HT1080 (cell line): ENCODE results near the gene CCDC88B. TPM values are rescaled to one million over a fixed set of nuclear protein-coding genes. Genes with fewer than 3 reads are reported as not detected.

ENCODE experiments used
- DNase-seq: peaks from one replicate; pipeline ENCODE4 v3.0.0-alpha.2; 2015; ENCODE audit warnings: low read depth
- total RNA-seq: library from RNA; depleted of rRNA; stranded (reverse); fragments of >200 nt; shearing (Covaris generic); gene quantifications from 2 replicates; pipeline ENCODE4 v1.2.3, GENCODE V29; 2014

CCDC88B gene
- total RNA-seq, 1 experiment from 2014 or later, result 4.9 TPM

DNA sequence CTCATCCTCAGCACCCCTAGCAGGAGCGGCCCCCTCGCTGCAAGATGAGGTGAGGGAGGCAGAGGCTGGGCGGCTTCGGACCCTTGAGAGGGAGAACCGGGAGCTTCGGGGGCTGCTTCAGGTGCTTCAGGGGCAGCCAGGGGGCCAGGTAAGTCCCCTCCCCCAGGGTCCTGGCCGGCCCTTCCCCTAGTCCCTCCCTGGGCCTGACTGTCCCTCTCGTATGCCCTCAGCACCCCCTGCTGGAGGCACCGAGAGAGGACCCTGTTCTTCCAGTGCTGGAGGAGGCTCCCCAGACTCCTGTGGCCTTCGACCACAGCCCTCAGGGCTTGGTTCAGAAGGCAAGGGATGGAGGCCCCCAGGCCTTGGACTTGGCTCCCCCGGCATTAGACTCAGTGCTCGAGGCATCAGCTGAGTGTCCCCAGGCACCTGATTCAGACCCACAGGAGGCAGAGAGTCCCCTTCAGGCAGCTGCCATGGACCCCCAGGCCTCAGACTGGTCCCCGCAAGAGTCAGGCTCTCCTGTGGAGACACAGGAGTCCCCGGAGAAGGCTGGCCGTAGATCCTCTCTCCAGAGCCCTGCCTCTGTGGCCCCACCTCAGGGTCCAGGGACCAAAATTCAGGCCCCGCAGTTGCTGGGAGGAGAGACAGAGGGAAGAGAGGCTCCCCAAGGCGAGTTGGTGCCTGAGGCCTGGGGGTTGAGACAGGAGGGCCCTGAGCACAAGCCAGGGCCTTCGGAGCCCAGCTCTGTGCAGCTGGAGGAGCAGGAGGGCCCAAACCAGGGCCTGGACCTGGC is 4.0 kb downstream of the CCDC88B start:
- DNase-seq, result peak; percentile 27

DNA sequence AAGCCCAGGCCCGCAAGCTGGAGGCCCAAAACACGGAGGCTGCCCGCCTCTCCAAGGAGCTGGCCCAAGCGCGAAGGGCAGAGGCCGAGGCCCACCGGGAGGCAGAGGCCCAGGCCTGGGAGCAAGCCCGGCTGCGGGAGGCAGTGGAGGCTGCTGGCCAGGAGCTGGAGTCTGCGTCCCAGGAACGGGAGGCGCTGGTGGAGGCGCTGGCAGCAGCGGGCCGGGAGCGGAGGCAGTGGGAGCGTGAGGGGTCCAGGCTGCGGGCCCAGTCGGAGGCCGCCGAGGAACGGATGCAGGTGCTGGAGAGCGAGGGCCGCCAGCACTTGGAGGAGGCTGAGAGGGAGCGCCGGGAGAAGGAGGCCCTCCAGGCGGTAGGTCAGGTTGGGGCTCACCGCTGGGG is 4.8 kb downstream of the CCDC88B start:
- no peak for DNase-seq

DNA sequence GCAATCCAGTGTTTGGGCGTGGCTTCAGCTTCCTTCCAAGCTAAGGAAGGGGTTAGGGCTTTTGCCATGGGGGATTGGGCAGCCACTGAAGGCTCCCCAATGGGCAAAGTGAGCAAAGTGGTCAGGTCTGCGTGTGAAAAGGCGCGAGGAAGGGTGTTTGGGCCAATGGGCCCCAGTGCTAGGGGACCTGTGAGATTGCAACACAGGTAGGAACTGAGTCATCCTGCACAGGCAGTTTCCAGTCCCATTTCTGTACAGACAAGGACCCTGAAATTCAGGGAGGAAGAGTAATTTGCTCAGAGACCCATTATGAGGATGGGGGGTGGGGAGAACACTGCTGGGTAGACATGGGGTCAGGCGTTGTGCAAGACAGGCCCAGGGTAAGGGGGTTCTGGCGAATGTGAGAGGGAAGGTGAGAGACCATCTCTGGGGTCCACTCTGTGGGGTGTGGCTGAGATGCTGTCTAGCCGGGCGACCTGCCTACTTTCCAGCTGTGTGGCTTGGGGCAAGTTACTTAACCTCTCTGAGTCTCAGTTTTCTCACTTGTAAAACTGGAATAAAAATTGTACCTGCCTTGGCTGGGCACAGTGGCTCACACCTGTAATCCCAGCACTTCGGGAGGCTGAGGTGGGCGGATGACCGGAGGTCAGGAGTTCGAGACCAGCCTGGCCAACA is 7.3 kb downstream of the CCDC88B start:
- DNase-seq, result peak; percentile 35

DNA sequence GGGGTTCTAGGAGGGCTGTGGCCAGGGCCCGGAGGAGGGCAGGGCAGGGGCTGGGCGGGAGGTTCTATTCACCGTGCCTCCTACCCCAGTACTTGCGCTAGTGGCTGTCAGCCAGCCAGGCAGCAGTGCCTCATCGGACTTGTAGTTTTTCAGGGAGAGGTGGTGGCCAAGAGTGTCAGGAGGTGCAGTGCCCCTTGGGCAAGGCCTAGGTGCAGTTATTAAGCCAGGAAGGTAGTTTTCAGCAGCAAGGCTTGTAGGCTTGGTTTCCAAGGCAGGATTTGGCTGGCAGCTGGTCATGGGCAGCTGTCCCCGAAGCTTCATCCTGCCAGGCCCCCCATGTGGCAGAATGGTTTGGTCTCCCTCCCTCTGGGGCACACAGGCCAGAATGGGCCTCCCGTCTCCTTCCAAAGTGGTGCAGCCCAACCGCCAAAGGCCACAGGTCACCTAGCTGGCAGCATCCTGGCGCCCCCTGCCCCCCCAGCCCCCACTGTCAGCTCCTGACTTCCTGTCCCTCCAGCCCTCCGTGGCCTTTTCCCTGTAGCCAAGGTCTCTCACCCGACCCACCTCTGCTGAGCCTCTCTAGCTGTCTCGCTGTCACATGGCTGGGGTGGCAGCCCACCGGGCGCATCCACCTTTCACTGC is 8.5 kb downstream of the CCDC88B start:
- DNase-seq, result no peak

DNA sequence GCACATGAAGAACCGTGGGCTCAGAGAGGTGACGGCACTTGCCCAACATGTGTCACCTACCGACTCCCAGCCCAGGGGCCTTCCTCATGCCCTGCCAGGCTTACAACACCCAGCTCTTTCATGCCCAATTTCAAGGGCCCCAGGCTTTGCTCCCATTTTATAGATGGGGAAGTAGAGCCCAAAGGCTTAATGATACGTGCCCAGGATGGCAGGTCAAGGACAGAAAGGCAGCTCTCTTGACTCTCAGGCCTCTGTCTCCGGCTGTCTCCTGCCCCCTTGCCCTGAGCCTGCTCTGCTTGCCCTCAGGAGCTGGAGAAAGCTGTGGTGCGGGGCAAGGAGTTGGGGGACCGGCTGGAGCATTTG is 9.0 kb downstream of the CCDC88B start:
- no peak for DNase-seq

DNA sequence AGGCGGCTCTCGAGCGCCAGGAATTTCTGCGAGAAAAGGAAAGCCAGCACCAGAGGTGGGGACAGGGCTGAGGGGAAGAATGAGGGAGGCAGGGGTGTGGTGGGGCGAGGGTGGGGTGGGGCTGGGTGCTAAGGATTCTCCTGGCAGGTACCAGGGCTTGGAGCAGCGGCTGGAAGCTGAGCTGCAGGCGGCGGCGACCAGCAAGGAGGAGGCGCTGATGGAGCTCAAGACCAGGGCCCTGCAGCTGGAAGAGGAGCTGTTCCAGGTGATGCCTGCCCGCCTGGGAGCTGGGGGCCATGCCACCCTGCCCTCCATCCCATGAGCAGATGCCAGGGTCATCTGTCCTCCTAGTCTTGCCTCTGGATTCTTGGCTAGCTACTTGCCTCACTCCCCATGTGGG is 9.4 kb downstream of the CCDC88B start:
- no peak for DNase-seq

DNA sequence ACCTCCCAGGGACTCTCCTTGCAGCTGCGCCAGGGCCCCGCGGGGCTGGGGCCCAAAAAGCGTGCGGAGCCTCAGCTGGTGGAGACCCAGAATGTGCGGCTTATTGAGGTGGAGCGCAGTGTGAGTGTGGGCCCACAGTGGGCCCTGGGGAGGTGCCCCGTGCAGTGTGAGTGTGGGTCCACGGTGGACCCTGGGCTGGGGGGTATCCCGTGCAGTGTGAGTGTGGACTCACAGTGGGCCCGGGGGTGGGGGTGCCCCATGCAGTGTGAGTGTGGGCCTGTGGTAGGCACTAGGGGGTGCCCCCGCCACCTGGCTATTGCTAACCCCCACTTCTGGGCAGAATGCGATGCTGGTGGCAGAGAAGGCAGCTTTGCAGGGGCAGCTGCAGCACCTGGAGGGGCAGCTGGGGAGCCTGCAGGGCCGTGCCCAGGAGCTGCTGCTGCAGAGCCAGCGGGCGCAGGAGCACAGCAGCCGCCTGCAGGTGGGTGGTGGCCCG is 11.2 kb downstream of the CCDC88B start:
- no peak for DNase-seq

DNA sequence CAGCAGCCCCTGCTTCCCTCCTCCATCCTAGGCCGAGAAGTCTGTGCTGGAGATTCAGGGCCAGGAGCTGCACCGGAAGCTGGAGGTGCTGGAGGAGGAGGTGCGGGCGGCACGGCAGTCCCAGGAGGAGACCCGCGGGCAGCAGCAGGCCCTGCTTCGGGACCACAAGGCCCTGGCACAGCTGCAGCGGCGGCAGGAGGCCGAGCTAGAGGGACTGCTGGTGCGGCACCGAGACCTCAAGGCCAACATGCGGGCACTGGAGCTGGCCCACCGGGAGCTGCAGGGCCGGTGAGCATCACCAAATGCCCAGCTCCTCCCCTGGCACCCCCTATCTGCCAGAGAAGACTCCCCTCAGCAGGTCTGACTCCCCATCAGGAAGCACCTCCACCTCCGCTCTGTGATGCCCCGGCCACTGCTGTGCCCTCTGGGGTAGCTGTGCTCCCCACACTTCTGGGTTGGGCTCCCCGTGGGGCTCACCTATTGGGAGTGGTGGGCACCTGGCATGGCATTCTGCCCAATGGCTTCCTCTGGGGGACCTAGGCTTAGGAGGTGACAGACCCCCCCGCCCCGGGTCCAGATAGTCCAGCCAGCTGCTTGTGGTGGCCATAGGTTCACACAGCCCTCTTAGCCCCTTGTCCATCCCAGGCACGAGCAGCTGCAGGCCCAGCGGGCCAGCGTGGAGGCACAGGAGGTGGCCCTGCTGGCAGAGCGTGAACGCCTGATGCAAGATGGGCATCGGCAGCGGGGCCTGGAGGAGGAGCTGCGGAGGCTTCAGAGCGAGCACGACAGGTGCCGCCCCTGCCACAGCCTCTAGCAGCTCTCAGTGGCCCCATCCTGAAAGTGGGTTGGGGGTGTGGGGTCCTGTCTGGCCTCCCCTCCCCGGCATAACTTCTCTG is 12.3 kb downstream of the CCDC88B start:
- DNase-seq, result no peak

DNA sequence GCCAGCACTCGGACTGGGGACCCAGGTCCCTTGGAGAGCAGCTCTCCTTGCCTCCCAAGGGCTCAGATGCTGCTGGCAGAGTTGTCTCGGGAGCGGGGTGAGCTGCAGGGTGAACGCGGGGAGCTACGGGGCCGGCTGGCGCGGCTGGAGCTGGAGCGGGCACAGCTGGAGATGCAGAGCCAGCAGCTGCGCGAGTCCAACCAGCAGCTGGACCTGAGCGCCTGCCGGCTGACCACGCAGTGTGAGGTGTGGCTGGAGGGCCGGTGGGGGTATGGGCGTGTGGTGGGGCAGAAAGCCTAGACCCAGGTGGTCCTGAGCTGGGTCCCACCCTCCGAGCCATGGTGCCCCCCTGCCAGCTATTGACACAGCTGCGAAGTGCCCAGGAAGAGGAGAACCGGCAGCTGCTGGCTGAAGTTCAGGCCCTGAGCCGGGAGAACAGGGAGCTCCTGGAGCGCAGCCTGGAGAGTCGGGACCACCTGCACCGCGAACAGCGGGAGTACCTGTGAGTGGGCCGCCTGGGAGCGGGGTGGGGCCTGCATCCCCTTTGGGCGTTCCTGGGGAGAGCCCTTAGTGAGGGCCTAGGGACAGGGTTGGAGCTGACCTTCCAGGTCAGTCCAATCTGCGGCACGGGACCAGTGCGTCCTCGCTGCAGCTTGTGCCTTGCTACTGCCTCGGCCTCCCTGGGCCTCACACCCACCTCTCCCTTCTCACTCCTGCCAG is 13.2 kb downstream of the CCDC88B start:
- DNase-seq, result no peak

DNA sequence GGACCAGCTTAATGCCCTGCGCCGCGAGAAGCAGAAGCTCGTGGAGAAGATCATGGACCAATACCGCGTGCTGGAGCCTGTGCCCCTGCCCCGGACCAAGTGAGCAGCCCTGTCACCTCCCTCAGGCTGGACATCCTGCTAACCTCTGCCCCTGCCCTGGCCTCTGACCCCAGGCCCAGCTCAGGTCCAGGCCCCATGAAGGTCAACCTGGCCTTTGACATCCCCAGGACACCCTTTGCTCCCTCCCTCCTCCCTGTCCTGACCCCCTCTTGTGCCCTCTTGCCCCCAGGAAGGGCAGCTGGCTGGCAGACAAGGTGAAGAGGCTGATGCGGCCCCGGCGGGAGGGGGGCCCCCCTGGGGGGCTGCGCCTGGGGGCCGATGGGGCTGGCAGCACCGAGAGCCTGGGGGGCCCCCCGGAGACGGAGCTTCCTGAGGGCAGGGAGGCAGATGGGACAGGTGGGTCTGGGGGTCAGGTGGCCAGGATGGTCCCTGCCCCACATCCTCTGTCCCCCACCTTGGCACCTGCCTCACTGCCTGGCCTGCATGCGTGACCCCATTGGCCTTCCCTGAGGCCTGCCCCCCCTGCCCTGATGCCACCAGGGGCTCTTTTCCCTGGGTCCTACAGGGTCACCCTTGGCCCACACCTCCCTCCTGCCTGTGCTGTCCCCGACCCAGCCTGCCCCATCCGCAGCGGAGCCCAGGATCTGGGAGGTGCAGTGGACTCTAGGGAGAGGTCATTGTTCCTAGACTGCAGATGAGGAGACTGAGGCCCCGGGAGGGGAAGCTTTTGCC is 13.9 kb downstream of the CCDC88B start:
- DNase-seq, result no peak

DNA sequence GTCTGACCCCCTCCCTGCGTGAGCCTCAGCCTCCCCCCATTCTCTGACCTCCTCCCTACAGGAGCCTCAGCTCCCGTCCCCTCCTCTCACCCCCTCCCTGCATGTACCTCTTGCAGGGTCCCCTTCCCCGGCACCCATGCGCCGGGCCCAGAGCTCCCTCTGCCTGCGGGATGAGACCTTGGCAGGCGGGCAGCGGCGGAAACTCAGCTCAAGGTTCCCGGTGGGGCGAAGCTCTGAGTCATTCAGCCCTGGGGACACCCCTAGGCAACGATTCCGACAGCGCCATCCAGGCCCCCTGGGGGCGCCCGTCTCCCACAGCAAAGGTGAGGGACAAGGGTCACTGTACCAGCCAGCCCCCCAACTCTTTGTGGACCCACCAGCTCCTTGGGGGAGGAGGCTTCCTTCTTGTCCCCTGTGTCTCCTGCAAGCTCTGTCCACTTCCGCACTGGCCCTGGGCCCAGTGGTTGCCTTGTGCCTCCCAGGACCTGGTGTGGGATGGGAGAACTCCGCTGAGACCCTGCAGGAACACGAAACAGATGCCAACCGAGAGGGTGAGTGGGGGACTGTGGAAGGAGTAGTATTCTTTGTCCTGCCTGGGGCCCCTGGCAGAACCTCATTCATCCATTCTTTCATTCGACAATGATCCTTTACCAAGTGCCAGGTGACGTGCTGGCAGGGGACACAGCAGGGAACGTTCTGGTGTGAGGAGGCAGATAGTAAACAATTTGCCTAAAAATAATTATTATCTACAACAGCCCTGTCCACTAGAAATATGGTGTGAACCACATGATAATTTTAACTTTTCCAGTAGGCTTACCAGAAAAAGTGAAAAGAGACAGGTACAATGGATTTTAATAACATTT is 15.3 kb downstream of the CCDC88B start:
- peak; percentile 88 for DNase-seq

DNA sequence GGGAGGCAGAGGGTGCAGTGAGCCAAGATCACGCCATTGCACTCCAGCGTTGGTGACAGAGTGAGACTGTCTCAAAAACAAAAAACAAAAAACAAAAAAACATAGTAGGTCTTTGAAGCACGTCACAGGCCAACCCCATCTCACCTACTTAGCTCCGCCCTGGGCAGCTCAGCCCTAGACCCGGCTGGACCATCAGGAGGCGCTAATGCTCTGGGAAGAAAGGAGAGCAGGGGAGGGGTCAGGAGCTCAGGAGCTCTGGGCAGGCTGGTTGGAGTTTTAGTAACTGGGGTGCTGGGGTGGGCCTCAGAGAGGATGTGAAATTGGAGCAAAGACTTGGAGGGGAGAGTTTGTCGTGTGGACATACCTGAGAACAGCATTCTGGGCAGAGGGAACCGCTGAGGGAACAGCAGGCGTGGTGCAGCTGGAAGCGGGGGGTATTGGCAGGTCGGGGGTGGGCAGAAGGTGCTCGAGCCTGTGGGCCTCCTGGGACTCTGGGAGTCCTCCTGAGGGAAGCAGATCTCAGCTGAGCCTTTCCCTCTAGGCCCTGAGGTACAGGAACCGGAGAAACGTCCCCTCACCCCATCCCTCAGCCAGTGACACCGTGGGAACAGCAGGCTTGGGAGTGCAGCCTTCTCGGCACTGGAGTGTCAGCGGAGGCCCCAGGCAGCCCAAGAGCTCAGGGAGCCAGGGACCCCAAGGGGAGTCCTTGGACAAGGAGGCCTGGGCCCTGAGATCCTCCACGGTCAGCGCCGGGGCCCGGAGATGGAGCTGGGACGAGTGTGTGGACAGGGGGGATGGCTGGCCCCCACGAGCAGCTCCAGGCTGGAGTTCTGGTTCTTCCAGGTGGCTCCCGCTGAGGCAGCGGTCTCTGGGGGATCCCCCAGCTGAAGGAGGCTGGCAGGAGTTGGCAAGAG is 16.8 kb downstream of the CCDC88B start:
- DNase-seq, result peak; percentile 63

DNA sequence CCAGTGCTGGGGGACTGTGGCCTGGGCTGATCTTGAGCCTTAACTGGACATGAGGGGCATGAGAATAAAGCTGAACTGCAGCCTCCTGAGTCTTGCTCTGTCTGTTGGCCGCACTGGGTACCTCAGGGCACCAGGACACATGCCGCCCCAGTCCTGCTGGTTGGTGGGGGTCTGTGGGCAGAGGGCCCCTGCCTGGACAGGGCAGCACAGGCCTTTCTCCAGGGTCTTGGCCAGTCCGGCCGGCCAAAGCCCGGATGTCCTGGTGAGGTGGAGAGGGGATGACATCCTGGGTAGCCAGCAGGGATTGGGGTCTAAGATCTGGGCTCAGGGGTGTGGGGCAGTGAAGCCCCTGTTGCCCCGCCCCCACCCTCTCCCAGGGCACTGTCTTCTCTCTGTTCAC is 17.4 kb downstream of the CCDC88B start:
- DNase-seq, result no peak

DNA sequence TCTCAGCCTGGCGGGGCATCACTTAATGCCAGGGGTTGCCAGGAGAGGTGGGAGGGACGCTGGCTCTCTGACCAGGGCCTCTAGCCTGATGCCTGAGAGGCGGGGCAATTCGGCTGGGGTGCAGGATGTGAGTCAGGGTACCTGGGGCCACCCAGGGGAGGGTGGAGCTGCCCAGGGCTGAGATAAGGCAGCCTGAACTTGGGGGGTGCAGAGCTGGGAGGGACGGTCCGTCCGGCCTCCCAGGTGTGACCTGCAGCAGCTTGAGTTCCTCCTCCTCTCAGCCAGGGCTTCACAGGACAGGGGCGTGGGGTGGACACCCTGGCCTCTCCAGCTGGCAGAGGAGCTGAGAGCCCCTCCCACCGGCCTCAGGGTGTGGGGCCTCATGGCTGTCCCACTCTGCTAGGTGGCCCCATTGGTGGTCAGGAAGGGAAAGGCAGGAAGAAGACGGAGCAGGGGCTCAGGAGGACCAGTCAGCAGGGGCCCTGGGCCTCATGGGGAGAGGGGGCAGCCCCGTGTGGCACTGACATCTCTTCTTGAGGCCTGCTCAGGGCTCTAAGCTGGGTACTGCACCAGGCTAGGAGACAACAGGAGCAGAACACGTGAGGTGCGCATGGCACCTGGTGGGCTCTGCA is 18.0 kb downstream of the CCDC88B start:
- peak; percentile 83 for DNase-seq

DNA sequence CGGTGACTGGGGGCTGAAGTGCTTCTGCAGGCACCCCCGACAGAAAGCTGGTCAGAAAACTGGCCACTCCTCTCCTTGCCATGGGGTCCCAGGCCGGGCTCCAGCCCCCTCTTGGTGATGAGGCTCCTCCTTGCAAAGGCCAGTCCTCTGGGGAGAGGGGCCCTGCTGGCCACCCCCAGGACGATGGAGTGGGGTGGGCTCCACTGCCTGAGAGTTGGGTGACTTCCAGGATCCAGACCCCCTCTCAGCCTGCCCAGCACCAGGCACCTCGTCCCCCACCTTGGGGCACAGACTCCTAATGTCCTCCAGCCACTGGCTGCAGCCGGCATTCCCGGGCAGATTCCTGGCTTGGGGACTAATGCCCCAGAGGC is 18.5 kb downstream of the CCDC88B start:
- DNase-seq, result no peak

DNA sequence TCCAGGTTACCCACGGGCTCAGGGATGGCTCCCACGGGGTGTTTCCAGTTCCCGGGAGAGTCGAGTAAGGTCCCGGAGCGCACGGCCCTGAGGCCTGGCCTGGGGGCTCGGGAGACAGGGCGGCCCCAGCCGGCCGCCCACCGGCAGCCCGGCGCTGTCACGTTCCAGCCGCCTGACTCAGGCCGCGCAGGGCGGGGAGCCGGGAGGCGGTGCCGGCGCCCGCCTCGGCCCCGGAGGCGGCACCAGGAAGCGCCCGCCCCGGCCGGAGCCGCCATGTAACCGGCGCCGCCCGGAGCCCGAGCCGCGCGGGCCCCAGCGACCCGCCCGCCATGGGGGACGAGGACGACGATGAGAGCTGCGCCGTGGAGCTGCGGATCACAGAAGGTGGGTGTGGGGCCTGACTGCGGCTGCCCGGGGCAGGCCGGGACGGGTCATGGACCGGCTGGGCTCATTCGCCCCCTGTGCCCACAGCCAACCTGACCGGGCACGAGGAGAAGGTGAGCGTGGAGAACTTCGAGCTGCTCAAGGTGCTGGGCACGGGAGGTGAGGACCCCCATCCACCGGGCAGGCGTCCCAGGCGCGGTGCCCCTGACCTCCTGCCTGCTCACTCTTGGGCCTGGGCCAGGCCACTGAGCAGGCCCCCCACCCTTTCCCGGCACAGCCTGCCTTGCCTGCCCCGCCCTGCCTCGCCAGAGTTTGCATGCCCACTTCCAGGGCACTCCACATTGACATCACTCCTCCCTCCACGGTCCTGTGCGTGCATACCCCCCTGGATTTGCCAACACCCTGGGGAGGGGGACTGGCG is 19.1 kb downstream of the CCDC88B start, which contains the start of gene RPS6KA4:
Gene RPS6KA4, plus strand, starts transcription at position 256 of the 805 bp plus-strand sequence. Its CDS starts 74 bp downstream, at position 330.
- peak; percentile 60 for DNase-seq
